GM21367 (cell line): ENCODE results near the gene NELL1.

Experiments
- ATAC-seq: cut with Tn5 transposase; IDR thresholded peaks from one replicate; pipeline ENCODE4 v1.9.1; 2021; ENCODE audit not compliant: unreplicated experiment

NELL1 gene

GRCh38 chr11:20937826-20938225, 268.4 kb downstream of the NELL1 start:
- no peak for ATAC-seq

GRCh38 chr11:20949585-20949984, 280.2 kb downstream of the NELL1 start:
- no peak for ATAC-seq

DNA sequence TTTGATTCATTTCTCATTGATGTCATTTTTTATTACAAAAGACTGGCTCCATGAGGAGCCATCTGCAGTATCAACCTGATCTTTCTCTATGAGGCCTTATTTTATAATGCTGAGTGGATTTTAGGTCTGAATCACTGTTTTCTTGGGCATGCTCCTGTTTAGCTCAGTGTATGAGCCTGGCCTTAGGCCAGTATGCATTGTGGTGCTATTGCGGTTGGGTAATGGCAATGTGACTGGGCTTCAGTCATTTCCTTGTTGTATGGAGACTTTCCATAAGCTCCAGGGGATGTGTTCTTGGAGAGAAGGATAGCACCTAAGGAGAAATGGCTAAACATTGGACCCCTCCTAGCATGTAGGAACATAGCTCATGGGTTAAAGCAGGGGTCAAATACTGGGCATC, 293.2 kb downstream of the NELL1 start:
- ATAC-seq = no peak

- ATAC-seq = no peak
Observed at GRCh38 chr11:20963596-20963995, 294.2 kb downstream of the NELL1 start.

DNA sequence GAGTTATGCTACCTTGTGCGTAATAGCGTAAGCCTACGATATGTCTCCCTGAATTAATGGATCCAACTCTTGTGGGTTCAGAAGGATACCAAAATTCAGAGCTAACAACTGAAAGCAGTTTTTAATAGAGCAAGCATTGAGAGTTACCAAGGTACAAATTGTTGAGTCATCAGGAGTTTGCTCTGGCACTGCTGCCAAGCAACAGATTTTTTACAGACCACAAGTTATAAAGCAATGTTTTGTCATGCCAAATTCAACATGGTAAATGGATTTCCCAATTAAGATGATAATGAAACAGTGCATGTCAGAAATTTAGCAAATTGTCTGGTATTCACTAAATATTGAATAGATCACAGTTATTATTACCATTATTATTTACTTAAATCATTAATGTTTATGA, 295.6 kb downstream of the NELL1 start:
- no peak for ATAC-seq

- ATAC-seq = no peak
Observed at GRCh38 chr11:20966489-20966888, 297.1 kb downstream of the NELL1 start.

DNA sequence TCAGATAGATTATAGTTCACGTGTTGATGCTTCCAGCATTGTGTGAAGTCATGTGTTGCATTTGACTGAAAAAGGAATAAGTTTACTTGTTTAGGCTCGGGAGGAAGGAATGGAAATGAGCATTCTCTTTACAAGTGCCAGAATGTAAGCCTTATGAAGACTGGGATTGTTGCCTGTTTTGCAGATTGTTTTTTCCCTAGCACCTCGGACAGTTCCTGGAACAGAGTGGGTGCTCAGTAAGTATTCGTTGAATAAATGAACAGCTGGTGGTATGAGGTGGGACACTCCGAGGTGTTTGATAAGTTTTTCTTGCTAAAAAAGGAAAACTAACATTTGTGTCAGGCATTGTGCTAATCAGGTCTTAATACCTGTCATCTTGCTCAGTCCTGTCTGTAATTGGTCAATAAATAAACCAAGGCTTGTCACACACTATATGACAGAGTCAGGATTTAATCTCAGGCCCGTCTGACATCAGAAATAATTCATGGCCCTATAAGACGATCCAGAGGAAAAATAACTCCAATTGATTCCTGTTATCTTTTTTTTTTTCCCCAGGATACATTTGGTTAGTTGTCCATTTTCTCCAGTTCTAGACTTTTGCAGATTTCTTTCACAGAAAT, 304.7 kb downstream of the NELL1 start:
- ATAC-seq = no peak

GRCh38 chr11:20980736-20981135, 311.4 kb downstream of the NELL1 start:
- no peak for ATAC-seq

- no peak for ATAC-seq
Observed at GRCh38 chr11:20990447-20990846, 321.1 kb downstream of the NELL1 start.

GRCh38 chr11:20991471-20991870, 322.1 kb downstream of the NELL1 start:
- ATAC-seq = no peak

DNA sequence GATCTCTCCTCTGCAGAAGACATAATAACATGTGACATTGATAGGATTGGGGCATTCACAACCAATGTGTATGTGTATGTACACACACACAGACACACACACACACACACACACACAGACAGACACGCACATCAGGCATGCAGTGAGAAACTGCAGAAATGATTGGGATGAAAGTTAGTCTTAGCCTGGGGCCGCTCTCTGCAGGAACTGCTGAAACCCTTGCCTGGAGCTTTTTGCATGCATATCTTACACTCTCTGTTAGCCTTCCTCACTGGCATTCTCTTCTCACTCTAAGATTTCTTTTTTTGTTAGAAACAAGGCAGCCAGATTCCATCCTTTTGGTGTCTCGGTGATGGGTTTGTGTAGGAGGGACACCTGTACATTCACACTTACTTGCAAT, 337.9 kb downstream of the NELL1 start:
- no peak for ATAC-seq

DNA sequence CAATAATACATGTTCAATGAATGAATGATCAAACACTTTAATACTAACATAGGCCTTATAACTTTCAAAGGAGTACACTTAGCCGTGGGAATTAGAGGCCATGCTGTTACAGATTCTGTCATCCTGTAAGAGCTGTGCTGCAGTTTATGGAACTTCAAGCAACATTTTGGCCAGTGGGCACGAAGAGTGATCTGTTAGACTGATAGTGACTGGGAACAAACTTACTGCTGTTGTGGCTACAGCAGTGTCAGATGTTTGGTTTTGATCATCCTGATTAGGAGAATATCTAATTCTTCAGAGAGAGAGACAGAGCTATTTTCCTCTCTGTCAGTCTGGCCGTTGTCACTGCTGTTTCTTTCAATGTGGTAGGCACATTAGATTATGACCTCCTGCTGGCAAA, 348.9 kb downstream of the NELL1 start:
- no peak for ATAC-seq

GRCh38 chr11:21026685-21027084, 357.3 kb downstream of the NELL1 start:
- ATAC-seq = no peak

GRCh38 chr11:21037850-21038249, 368.5 kb downstream of the NELL1 start:
- ATAC-seq = no peak

DNA sequence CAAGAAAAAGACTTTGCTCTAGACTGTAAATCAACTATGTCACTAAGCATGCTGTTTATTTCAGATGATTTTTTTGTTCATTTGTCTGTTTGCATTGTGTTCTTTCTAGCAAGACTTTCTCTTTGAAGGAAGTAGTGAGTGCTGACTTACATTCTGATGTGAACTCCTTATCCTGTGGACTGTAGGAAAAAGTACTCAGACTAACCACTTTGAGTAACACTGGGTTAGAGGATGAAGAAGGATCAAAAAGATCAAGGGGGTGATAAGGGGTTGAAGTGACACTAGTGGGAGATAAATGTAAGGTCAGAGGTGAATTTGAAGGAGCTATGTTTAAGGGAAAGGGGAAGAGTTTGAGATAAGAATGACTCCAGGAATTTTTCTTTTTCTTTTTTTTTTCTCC, 369.4 kb downstream of the NELL1 start:
- ATAC-seq = no peak

- ATAC-seq = no peak
Observed at GRCh38 chr11:21040630-21041029, 371.2 kb downstream of the NELL1 start.

- ATAC-seq = no peak
Observed at GRCh38 chr11:21048626-21049025, 379.2 kb downstream of the NELL1 start.

DNA sequence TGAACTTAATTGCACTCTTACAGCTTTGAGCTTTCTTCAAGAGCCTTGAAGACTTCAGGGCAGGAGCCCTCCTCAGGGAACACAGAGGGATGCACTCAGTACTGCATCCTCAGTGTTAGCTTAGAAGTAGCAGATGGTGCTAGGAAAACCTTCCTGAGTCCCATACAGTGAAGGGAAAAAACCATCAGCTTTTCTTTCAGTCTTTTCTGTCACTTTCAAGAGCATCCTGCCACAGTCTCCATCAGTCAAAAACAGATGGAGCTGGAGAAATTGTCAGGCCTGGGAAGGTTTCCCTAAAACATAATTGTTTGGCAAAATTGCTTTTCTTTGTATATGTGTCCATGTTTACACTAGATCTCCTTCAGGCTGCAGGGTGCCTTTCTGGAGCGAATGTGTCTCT, 384.1 kb downstream of the NELL1 start:
- no peak for ATAC-seq

DNA sequence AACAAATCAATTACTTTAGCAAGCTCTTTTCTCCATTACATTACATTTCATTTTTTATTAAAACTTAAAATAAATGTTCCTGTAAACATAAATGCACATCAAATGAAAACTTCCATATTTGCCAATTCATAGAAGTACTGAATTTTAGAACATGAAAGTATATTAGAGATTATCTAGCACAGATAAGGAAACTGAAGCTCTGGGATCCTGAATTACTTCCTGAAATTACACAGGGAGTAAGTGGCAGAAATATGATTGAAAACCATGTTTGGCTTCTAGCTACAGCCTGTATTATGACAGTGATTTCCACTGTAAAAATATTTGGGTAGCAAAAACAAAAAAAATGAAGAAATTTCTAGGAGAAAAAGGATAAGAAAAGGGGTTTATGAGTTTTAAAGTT, 387.3 kb downstream of the NELL1 start:
- no peak for ATAC-seq

DNA sequence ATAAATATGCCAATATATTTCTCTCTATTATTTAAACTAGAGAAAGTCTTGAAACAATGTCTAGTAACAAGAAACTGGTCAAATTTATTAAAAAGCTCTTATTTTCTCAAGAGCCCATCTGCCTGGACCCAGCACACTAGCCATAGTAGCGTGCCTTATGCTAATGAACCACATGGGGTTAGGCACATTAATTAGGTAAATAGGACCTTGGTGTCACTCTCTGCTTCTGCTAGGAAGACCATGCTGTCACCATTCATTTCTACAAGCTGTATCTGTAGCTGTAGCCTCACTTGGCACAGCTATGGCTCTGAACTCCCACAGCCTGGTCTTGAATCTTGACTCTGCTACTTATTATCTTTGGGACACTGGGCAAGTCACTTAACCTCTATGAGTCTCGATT, 390.5 kb downstream of the NELL1 start:
- no peak for ATAC-seq

- no peak for ATAC-seq
Observed at GRCh38 chr11:21066030-21066429, 396.6 kb downstream of the NELL1 start.

DNA sequence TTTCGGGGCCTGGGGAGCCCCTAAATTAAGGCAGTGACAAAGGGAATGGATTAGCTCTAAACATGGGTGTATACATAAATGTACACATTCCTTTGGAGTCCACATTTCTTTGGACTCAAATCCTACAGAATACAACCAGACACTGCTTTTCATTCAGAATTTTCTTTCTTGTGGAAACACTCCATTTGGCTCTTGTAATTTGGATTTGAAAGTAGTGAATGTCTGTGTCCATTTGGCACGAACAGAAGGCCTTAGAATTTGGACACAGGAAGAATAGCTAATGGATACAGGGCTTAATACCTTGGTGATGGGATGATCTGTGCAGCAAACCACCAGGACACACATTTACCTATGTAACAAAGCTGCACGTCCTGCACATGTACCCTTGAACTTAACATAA, 399.5 kb downstream of the NELL1 start:
- ATAC-seq = no peak

DNA sequence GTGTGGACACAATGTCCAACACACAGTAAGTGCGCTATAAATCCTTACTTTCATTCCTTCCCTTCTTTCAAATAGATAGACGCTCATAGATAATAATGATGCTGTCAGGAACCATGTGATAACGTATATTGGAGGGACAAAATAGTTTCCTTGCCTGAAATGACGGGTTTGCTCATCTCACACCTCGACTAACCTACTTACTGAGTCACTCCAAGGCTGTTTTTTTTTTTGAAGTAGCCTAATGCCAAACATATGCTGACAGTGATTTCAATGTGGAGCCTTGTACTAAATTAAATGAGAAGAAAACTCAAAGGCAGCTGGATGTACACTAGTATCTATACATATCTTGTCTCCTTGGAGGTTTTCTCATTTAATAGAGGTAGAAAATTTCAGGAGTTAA, 400.5 kb downstream of the NELL1 start:
- no peak for ATAC-seq

- ATAC-seq = no peak
Observed at GRCh38 chr11:21072558-21072957, 403.2 kb downstream of the NELL1 start.
